NCI-H460 (cell line): ENCODE data around the gene TMEM52B. TPM values are rescaled to one million over a fixed set of nuclear protein-coding genes. Genes with fewer than 3 reads are reported as not detected.
A peak's percentile ranks its signal among the peaks of the same experiment; 100 is the strongest.

Source experiments
- DNase-seq: peaks from one replicate; pipeline ENCODE4 v3.0.0-alpha.2; 2016; ENCODE audit warnings: low read depth; ENCODE audit errors: extremely low read depth
- polyA plus RNA-seq: library from polyadenylated mRNA; depleted of rRNA; stranded (reverse); fragments of >200 nt; gene quantifications from 2 replicates; pipeline ENCODE4 v1.2.3, GENCODE V29; 2014; cell fraction: nucleus; rRNA removed
- total RNA-seq: library from RNA; depleted of rRNA; stranded (reverse); fragments of >200 nt; shearing (Covaris generic); gene quantifications from 2 replicates; pipeline ENCODE4 v1.2.3, GENCODE V29; 2014; rRNA removed

TMEM52B gene
- not detected in 2 replicates for total RNA-seq
- polyA plus RNA-seq: not detected in 2 replicates

- no peak for DNase-seq
These were observed at the start of gene TMEM52B for GRCh38 chr12:10178821-10179220. Gene TMEM52B, plus strand, starts transcription at chr12:10179032. Its CDS starts 543 bp downstream, at chr12:10179575.

GRCh38 chr12:10130042-10130441 lies 48.8 kb upstream of the TMEM52B start, which contains the start of gene CLEC7A:
Gene CLEC7A, minus strand, starts transcription at chr12:10130199. Its CDS starts 117 bp downstream, at chr12:10130082.
- DNase-seq: no peak

- DNase-seq: no peak
These were observed 47.6 kb upstream of the TMEM52B start for GRCh38 chr12:10131111-10131690.

GRCh38 chr12:10132850-10133370 lies 45.9 kb upstream of the TMEM52B start:
- no peak for DNase-seq

- no peak for DNase-seq
These were observed 43.7 kb upstream of the TMEM52B start for GRCh38 chr12:10135126-10135525.

DNA sequence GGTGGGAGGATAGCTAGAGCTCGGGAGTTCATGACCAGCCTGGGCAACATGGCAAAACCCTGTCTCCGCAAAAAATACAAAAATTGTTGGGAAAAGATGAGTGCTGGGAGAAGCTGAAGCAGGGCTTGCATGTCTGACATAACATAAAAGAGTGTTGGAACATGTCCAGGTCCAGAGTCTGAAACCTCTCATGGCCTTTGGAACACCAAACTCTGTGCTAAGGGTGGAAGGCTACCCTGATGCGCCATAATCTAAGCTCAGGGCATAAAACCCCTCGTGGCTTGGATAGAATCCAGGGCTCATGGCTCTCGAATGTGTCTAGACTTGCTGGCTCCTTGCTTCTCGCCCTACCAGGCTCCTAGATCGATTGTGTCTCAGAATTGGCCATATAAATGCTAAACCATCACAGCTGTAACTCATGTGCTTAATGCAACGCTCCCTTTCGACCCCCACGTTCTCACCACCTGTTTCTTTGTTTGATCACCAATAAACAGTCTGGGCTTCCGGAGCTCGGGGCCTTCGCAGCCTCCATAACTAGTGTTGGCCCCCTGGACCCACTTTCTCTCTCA lies 42.1 kb upstream of the TMEM52B start:
- no peak for DNase-seq

- peak; percentile 53 for DNase-seq
These were observed 38.8 kb upstream of the TMEM52B start for GRCh38 chr12:10140001-10140400.

DNA sequence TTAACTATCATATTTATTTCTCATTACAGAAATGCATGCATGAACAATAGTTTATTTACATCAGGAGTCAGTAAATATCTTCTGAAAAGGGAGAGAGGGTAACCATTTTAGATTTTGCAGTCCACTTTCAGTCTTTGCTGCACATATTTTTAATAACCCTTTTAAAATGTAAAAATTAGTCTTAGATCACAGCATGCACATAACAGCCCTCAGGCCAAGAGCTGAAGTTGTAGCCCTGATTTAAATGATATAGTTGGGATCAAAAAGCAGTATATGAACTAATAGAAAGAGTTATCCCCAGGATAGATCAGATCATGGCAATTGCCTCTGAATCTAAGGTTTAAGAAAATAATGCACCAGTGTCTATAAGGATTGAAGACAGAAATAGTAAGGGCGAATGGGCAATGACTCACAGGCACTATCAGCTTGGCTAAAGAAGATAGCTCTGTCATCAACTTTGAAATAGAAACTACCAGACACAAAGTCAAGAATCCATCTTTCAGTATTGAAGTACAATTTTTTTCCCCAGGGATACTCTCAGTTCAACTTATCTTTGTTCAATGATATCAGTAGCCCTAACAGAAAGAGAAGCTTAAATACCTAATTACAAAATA lies 35.7 kb upstream of the TMEM52B start:
- no peak for DNase-seq

GRCh38 chr12:10147714-10148403 lies 31.0 kb upstream of the TMEM52B start:
- DNase-seq: no peak

DNA sequence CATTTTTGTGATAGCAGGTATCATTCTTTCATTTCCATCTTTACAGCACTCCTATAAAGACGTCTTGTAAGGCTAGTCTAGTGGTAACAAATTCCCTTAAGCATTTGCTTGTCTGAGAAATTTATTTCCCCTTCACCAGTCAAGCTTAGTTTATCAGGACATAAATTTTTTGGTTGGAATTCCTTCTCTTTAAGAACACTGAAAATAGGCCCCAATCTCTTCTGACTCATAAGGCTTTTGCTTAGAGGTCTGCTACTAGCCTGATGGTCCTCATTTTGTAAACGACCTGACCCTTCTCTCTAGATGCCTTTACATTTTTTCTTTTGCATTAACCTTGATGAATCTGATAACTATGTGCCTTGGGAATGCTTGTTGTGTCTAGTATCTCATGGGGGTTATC lies 27.2 kb upstream of the TMEM52B start:
- no peak for DNase-seq

DNA sequence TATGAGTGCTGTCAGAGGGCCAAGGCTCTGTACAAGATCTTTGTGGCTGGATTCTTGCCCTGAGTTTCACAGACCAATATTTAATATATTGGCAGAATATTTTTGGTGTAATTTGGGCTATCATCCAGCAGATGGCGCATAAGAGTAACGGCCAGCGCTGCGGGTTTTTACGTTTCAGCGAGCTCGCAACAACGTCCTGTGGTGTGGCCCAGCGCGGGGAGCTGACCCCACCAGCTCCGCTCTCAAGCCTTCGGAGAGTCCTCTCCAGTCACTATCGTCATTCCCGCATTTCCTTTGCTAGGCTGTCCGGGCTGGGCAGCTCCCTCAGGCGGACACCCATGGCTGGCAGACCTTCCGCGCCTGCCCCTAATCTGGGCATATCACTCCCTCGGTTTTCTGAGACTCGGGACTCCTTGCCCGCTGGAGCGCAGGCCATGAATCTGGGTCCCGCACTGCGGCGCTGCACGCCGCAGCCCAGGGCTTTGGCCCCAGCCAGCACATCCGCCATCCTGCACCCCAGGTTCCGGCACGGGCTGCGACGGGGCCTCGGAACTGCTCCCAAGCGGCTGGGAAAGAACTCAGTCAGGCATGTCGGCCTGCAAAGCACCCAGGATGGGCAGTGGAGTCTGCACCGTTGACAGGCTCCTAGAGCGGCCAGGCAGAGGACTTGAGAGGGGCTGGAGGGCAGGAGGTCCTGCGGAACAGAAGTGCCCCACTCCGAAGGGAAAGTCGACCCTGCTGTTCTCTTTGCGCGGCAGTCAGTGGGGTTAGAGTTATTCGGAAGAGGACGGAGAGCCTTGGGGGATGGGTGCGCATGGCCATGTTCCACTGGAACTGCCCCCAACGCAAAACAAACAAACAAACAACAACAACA lies 25.3 kb upstream of the TMEM52B start:
- DNase-seq: peak; percentile 53

- DNase-seq: no peak
These were observed 24.7 kb upstream of the TMEM52B start for GRCh38 chr12:10154145-10154496.

- no peak for DNase-seq
These were observed 22.9 kb upstream of the TMEM52B start for GRCh38 chr12:10155966-10156365.

GRCh38 chr12:10158406-10158805 lies 20.4 kb upstream of the TMEM52B start:
- no peak for DNase-seq

DNA sequence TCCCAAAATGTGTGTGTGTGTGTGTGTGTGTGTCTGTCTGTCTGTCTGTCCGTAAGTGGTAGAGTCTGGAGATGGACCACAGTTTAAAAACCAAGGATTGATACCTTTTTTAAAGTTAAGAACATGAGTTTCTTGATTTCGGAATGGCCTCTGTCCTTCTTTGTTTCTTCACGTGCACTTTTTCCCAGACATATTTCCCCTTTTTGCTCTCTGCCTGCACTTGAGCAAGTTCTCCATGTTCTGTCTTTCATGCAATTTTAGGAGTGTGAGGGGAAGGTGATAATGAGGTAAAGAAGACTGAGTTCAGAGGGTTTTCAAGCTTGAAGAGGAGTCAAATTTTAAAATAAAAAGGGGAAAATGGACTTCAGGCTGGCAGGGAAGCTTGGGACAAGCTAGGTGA lies 19.6 kb upstream of the TMEM52B start:
- no peak for DNase-seq

- no peak for DNase-seq
These were observed 18.0 kb upstream of the TMEM52B start for GRCh38 chr12:10160617-10161385.

GRCh38 chr12:10163084-10163483 lies 15.7 kb upstream of the TMEM52B start:
- no peak for DNase-seq

GRCh38 chr12:10165421-10165820 lies 13.4 kb upstream of the TMEM52B start:
- DNase-seq: no peak

DNA sequence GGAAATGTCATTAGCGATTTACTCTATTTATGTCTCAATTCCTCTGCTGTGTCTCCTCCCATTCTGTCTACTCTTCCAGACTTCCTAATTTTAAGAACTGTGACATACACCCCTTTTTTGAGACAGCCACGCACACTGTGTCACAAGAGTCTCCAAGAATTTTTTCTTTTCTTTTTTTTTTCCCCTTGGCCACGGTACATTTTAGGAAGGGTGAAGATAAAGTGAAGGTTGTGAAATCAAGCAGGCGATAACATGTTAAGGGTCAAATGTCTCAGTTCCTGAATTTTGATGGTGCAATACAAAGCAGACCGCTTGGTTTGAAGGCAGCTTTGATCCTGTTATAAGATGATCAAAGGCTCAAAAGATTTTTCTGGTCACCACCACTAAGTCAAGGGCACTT lies 11.2 kb upstream of the TMEM52B start:
- DNase-seq: no peak

- no peak for DNase-seq
These were observed 9.7 kb upstream of the TMEM52B start for GRCh38 chr12:10169104-10169503.
